Keratinocyte (primary cell): ENCODE results near the gene CASTOR1. TPM values are rescaled to one million over a fixed set of nuclear protein-coding genes. Genes with fewer than 3 reads are reported as not detected.

Experiments
- DNase-seq: peaks from one replicate; pipeline ENCODE4 v3.0.0-alpha.2; 2011; ENCODE audit warnings: low read depth, missing footprints, low spot score
- FAIRE-seq: peaks from 2 replicates; lab custom pipeline; 2011; peaks lifted over from hg19 to GRCh38; lab: Jason Lieb, UNC
- H2AFZ ChIP-seq: 2 replicates; pipeline ENCODE4 v1.6.0; 2012; ENCODE audit warnings: low read length, control low read depth, inconsistent platforms; ENCODE audit not compliant: control insufficient read depth
- H3K27ac ChIP-seq: 2 replicates; pipeline ENCODE4 v1.5.1; 2011; ENCODE audit warnings: low read length; ENCODE audit not compliant: control insufficient read depth, insufficient read depth
- H3K27me3 ChIP-seq: 3 replicates; pipeline ENCODE4 v1.6.0; 2011; ENCODE audit warnings: low read length; ENCODE audit not compliant: control insufficient read depth, insufficient read depth; ENCODE audit errors: extremely low read depth
- H3K36me3 ChIP-seq, 2 experiments: 2 replicates in 1 of 2; 3 replicates in 1 of 2; pipeline ENCODE4 v1.5.1; 2011; ENCODE audit warnings: low read length in 2 of 2, mild to moderate bottlenecking in 1 of 2; ENCODE audit not compliant: control insufficient read depth in 2 of 2, insufficient read depth in 2 of 2; ENCODE audit errors: extremely low read depth in 1 of 2
- H3K4me1 ChIP-seq: 3 replicates; pipeline ENCODE4 v1.5.1; 2011; ENCODE audit warnings: low read length; ENCODE audit not compliant: control insufficient read depth, insufficient read depth; ENCODE audit errors: extremely low read depth
- H3K4me2 ChIP-seq: 3 replicates; pipeline ENCODE4 v1.6.0; 2011; ENCODE audit warnings: low read depth, low read length; ENCODE audit not compliant: control insufficient read depth, insufficient read depth; ENCODE audit errors: extremely low read depth
- H3K4me3 ChIP-seq, 3 experiments: fragments of 200-600 bp in 1 of 3; sonication (generic) in 1 of 3; 2 replicates in 2 of 3; 3 replicates in 1 of 3; pipeline ENCODE4 v1.5.1; 2011 to 2016; ENCODE audit warnings: low read length in 3 of 3, mild to moderate bottlenecking in 3 of 3, control low read depth in 2 of 3, inconsistent platforms in 1 of 3, low read depth in 1 of 3, mixed read lengths in 1 of 3, mixed run types in 1 of 3, moderate library complexity in 1 of 3; ENCODE audit not compliant: control insufficient read depth in 2 of 3, insufficient read depth in 2 of 3; ENCODE audit errors: extremely low read depth in 1 of 3
- H3K79me2 ChIP-seq: 2 replicates; pipeline ENCODE4 v1.6.0; 2012; ENCODE audit warnings: low read length; ENCODE audit not compliant: control insufficient read depth, insufficient read depth
- H3K9ac ChIP-seq: 3 replicates; pipeline ENCODE4 v1.6.0; 2011; ENCODE audit warnings: low read length; ENCODE audit not compliant: control insufficient read depth, insufficient read depth; ENCODE audit errors: extremely low read depth
- H3K9me1 ChIP-seq: 3 replicates; pipeline ENCODE4 v1.6.0; 2011; ENCODE audit warnings: low read length; ENCODE audit not compliant: control insufficient read depth, insufficient read depth; ENCODE audit errors: extremely low read depth
- H3K9me3 ChIP-seq: 2 replicates; pipeline ENCODE4 v1.5.1; 2012; ENCODE audit warnings: low read depth, low read length; ENCODE audit not compliant: control insufficient read depth
- H4K20me1 ChIP-seq: 3 replicates; pipeline ENCODE4 v1.6.0; 2011; ENCODE audit warnings: low read length; ENCODE audit not compliant: control insufficient read depth, insufficient read depth; ENCODE audit errors: extremely low read depth
- EZH2 ChIP-seq: IDR thresholded peaks from one replicate; pipeline ENCODE4 v1.6.1; 2012; ENCODE audit warnings: inconsistent platforms, mild to moderate bottlenecking, low read length, moderate library complexity
- dilution Hi-C: fragments of 300-500 bp; cut with MboI; formaldehyde crosslinking; loops from one replicate; pipeline ENCODE4 v1.7.0; 2020; ENCODE audit warnings: low sequenced_read_pairs; ENCODE audit not compliant: extremely low pct_ligation_motif_present
- polyA plus RNA-seq, 5 experiments: library from polyadenylated mRNA; depleted of rRNA in 3 of 5; stranded (reverse) in 3 of 5; stranded (forward) in 1 of 5; unstranded in 1 of 5; fragments of >200 nt; gene quantifications; 1 replicate in 1 of 5; 2 replicates in 3 of 5; 3 replicates in 1 of 5; pipeline versions ENCODE4 v1.2.1 to v1.2.3, GENCODE V29; 2011 to 2012; ENCODE audit warnings: missing spikeins in 2 of 5, low read depth in 1 of 5, low replicate concordance in 1 of 5
- TF ChIP-seq, protein P1 (sequence below), 3 experiments: IDR thresholded peaks in 1 of 3; conservative IDR thresholded peaks in 1 of 3; optimal IDR thresholded peaks in 1 of 3; 2 replicates in 2 of 3; 3 replicates in 1 of 3; pipeline versions ENCODE3 to v1.5.1; 2011; ENCODE audit warnings: low read length in 3 of 3, mild to moderate bottlenecking in 3 of 3, moderate library complexity in 2 of 3, control low read depth in 1 of 3, inconsistent platforms in 1 of 3; ENCODE audit not compliant: insufficient read depth in 2 of 3; ENCODE audit errors: extremely low read depth in 1 of 3

Gene CASTOR1
- polyA plus RNA-seq, 1 donor (not counting 4 experiments of a cell fraction or from before 2014, with no cell fraction given), result 9.1 TPM

GRCh38 chr22:30265823-30266444 is 23.4 kb downstream of the CASTOR1 start:
- H4K20me1 ChIP-seq, result no peaks in the 10 kb centered on the region
- H3K9ac ChIP-seq, result no peak overlapping the region
- no peak overlapping the region for H3K4me3 ChIP-seq
- H3K4me1 ChIP-seq, result peaks cover 22% of the 10 kb centered on the region
- H3K36me3 ChIP-seq, result no peaks in the 10 kb centered on the region
- H3K9me1 ChIP-seq, result peaks cover 2% of the 10 kb centered on the region
- dilution Hi-C loops, result no loop called here
- H3K9me3 ChIP-seq, result no peaks in the 10 kb centered on the region
- no peak overlapping the region for H3K4me2 ChIP-seq
- no peak overlapping the region for H3K27ac ChIP-seq
- TF ChIP-seq, protein P1, sequence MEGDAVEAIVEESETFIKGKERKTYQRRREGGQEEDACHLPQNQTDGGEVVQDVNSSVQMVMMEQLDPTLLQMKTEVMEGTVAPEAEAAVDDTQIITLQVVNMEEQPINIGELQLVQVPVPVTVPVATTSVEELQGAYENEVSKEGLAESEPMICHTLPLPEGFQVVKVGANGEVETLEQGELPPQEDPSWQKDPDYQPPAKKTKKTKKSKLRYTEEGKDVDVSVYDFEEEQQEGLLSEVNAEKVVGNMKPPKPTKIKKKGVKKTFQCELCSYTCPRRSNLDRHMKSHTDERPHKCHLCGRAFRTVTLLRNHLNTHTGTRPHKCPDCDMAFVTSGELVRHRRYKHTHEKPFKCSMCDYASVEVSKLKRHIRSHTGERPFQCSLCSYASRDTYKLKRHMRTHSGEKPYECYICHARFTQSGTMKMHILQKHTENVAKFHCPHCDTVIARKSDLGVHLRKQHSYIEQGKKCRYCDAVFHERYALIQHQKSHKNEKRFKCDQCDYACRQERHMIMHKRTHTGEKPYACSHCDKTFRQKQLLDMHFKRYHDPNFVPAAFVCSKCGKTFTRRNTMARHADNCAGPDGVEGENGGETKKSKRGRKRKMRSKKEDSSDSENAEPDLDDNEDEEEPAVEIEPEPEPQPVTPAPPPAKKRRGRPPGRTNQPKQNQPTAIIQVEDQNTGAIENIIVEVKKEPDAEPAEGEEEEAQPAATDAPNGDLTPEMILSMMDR (optimal IDR thresholded peaks at IDR 0.05 in 1 of 3, IDR thresholded peaks at IDR 0.05 in 1 of 3, conservative IDR thresholded peaks at IDR 0.05 in 1 of 3; ENCODE audit: extremely low read depth in 1 of 3, insufficient read depth in 2 of 3, low read length in 3 of 3), result no peak
- TF ChIP-seq EZH2, result no peak
- H3K79me2 ChIP-seq, result no peaks in the 10 kb centered on the region
- DNase-seq (no peak), FAIRE-seq (no peak)
- H2AFZ ChIP-seq, result no peak overlapping the region
- no peaks in the 10 kb centered on the region for H3K27me3 ChIP-seq

- Histone ChIP-seq H3K27ac (no peak overlapping the region), H3K4me3 (no peak overlapping the region), H3K9me3 (no peaks in the 10 kb centered on the region), H4K20me1 (no peaks in the 10 kb centered on the region), H3K4me2 (no peak overlapping the region), H3K4me1 (peaks cover 22% of the 10 kb centered on the region), H3K9ac (no peak overlapping the region), H3K9me1 (peaks cover 2% of the 10 kb centered on the region), H3K27me3 (no peaks in the 10 kb centered on the region), H3K36me3 (no peaks in the 10 kb centered on the region), H3K79me2 (no peaks in the 10 kb centered on the region), H2AFZ (no peak overlapping the region)
- TF ChIP-seq EZH2, result no peak
- TF ChIP-seq, protein P1 (optimal IDR thresholded peaks at IDR 0.05 in 1 of 3, IDR thresholded peaks at IDR 0.05 in 1 of 3, conservative IDR thresholded peaks at IDR 0.05 in 1 of 3; ENCODE audit: extremely low read depth in 1 of 3, insufficient read depth in 2 of 3, low read length in 3 of 3), result no peak
- FAIRE-seq (no peak), DNase-seq (no peak)
- dilution Hi-C loops, result no loop called here
Measured at GRCh38 chr22:30265131-30265720, 24.1 kb downstream of the CASTOR1 start.
